Central memory CD8-positive, alpha-beta T cell (primary cell): Measurements from ENCODE around the gene UBL7.

Source experiments
- ATAC-seq: fragments of 150-1000 bp; cut with Tn5 transposase; replicated peaks from 2 replicates; pipeline ENCODE4 v1.10.0; 2022; ENCODE audit warnings: mild to moderate bottlenecking, moderate FRiP score, moderate number of reproducible peaks; ENCODE audit not compliant: poor library complexity, severe bottlenecking; ENCODE audit errors: extremely low read depth
- DNase-seq, 2 donors: peaks; one replicate each; pipeline ENCODE4 v3.0.0; 2021; ENCODE audit warnings: low spot score in 2 of 2
- H3K27ac Mint-ChIP-seq: one replicate; pipeline ENCODE4 v1.8.0; 2022; ENCODE audit warnings: low read depth, mild to moderate bottlenecking, moderate library complexity, mixed read lengths
- H3K27me3 Mint-ChIP-seq: one replicate; pipeline ENCODE4 v1.8.0; 2022; ENCODE audit warnings: mixed read lengths
- H3K36me3 Mint-ChIP-seq: one replicate; pipeline ENCODE4 v1.8.0; 2022; ENCODE audit warnings: mild to moderate bottlenecking, moderate library complexity, mixed read lengths; ENCODE audit not compliant: insufficient read depth
- H3K4me1 Mint-ChIP-seq: one replicate; pipeline ENCODE4 v1.8.0; 2022; ENCODE audit warnings: mixed read lengths
- H3K4me3 Mint-ChIP-seq: one replicate; pipeline ENCODE4 v1.8.0; 2022; ENCODE audit warnings: mild to moderate bottlenecking, moderate library complexity, mixed read lengths
- H3K9me3 Mint-ChIP-seq: one replicate; pipeline ENCODE4 v1.8.0; 2022; ENCODE audit warnings: mixed read lengths

The UBL7 gene

GRCh38 chr15:74443100-74443909, 17.7 kb downstream of the UBL7 start:
- DNase-seq (no peak), ATAC-seq (no peak)
- Mint-ChIP-seq H3K27ac (no peak overlapping the region), H3K27me3 (no peaks in the 10 kb centered on the region), H3K4me1 (peaks cover 6% of the 10 kb centered on the region), H3K4me3 (no peak overlapping the region), H3K36me3 (peaks cover 10% of the 10 kb centered on the region), H3K9me3 (no peaks in the 10 kb centered on the region)

- ATAC-seq (no peak), DNase-seq (no peak)
- Mint-ChIP-seq H3K27ac (peak overlapping the region; percentile 12), H3K4me1 (peaks cover 8% of the 10 kb centered on the region), H3K4me3 (no peak overlapping the region), H3K36me3 (peaks cover 9% of the 10 kb centered on the region), H3K27me3 (no peaks in the 10 kb centered on the region), H3K9me3 (no peaks in the 10 kb centered on the region)
Observed at GRCh38 chr15:74442604-74443003, 18.4 kb downstream of the UBL7 start.

GRCh38 chr15:74442063-74442462, 18.9 kb downstream of the UBL7 start:
- no peak overlapping the region for H3K4me3 Mint-ChIP-seq
- peaks cover 8% of the 10 kb centered on the region for H3K4me1 Mint-ChIP-seq
- H3K36me3 Mint-ChIP-seq = peaks cover 5% of the 10 kb centered on the region
- ATAC-seq = no peak
- no peak for DNase-seq
- peak overlapping the region; percentile 12 for H3K27ac Mint-ChIP-seq
- no peaks in the 10 kb centered on the region for H3K9me3 Mint-ChIP-seq
- H3K27me3 Mint-ChIP-seq = no peaks in the 10 kb centered on the region

- ATAC-seq (no peak), DNase-seq (no peak)
- peaks cover 3% of the 10 kb centered on the region for H3K36me3 Mint-ChIP-seq
- no peak overlapping the region for H3K4me3 Mint-ChIP-seq
- no peaks in the 10 kb centered on the region for H3K27me3 Mint-ChIP-seq
- H3K27ac Mint-ChIP-seq = no peak overlapping the region
- H3K9me3 Mint-ChIP-seq = no peaks in the 10 kb centered on the region
- peaks cover 8% of the 10 kb centered on the region for H3K4me1 Mint-ChIP-seq
Observed at GRCh38 chr15:74441248-74441941, 19.6 kb downstream of the UBL7 start.

- peaks cover 2% of the 10 kb centered on the region for H3K36me3 Mint-ChIP-seq
- no peak overlapping the region for H3K4me3 Mint-ChIP-seq
- ATAC-seq (peak; percentile 52), DNase-seq (peak; percentile 58 to 64)
- H3K9me3 Mint-ChIP-seq = no peaks in the 10 kb centered on the region
- peaks cover 23% of the 10 kb centered on the region for H3K4me1 Mint-ChIP-seq
- no peaks in the 10 kb centered on the region for H3K27me3 Mint-ChIP-seq
- no peak overlapping the region for H3K27ac Mint-ChIP-seq
Observed at GRCh38 chr15:74438721-74439316, 22.1 kb downstream of the UBL7 start.

GRCh38 chr15:74438206-74438605, 22.8 kb downstream of the UBL7 start:
- no peak for DNase-seq
- no peaks in the 10 kb centered on the region for H3K27me3 Mint-ChIP-seq
- H3K4me3 Mint-ChIP-seq = no peak overlapping the region
- ATAC-seq = no peak
- H3K36me3 Mint-ChIP-seq = peaks cover 2% of the 10 kb centered on the region
- H3K4me1 Mint-ChIP-seq = peaks cover 23% of the 10 kb centered on the region
- H3K9me3 Mint-ChIP-seq = no peaks in the 10 kb centered on the region
- no peak overlapping the region for H3K27ac Mint-ChIP-seq

GRCh38 chr15:74434263-74435136, 26.5 kb downstream of the UBL7 start:
- Mint-ChIP-seq H3K4me3 (peak overlapping the region; percentile 83), H3K36me3 (peaks cover 4% of the 10 kb centered on the region), H3K4me1 (peaks cover 54% of the 10 kb centered on the region), H3K27ac (peak overlapping the region; percentile 69), H3K9me3 (no peaks in the 10 kb centered on the region), H3K27me3 (no peaks in the 10 kb centered on the region)
- no peak for ATAC-seq
- DNase-seq = no peak

GRCh38 chr15:74433592-74434262, 27.2 kb downstream of the UBL7 start, which contains the start of gene SEMA7A:
SEMA7A (minus strand) TSS chr15:74433958; CDS start chr15:74433918, 40 bp downstream.
- Mint-ChIP-seq H3K36me3 (peaks cover 4% of the 10 kb centered on the region), H3K4me3 (peak within 1 kb of the TSS; percentile 83), H3K27ac (peak within 1 kb of the TSS; percentile 69), H3K27me3 (no peaks in the 10 kb centered on the region), H3K9me3 (no peaks in the 10 kb centered on the region), H3K4me1 (peaks cover 59% of the 10 kb centered on the region)
- ATAC-seq (peak; percentile 83), DNase-seq (peak; percentile 47 to 63)

- no peaks in the 10 kb centered on the region for H3K9me3 Mint-ChIP-seq
- peaks cover 60% of the 10 kb centered on the region for H3K4me1 Mint-ChIP-seq
- H3K4me3 Mint-ChIP-seq = peak overlapping the region; percentile 83
- ATAC-seq = no peak
- no peak overlapping the region for H3K27ac Mint-ChIP-seq
- no peaks in the 10 kb centered on the region for H3K27me3 Mint-ChIP-seq
- peaks cover 4% of the 10 kb centered on the region for H3K36me3 Mint-ChIP-seq
- peak in 1 of 2 donors; percentile 23 for DNase-seq
Observed at GRCh38 chr15:74432968-74433591, 27.9 kb downstream of the UBL7 start.

GRCh38 chr15:74432271-74432967, 28.5 kb downstream of the UBL7 start:
- H3K4me3 Mint-ChIP-seq = peak overlapping the region; percentile 83
- no peak overlapping the region for H3K27ac Mint-ChIP-seq
- ATAC-seq (no peak), DNase-seq (no peak)
- no peaks in the 10 kb centered on the region for H3K9me3 Mint-ChIP-seq
- no peaks in the 10 kb centered on the region for H3K27me3 Mint-ChIP-seq
- peaks cover 66% of the 10 kb centered on the region for H3K4me1 Mint-ChIP-seq
- H3K36me3 Mint-ChIP-seq = peaks cover 4% of the 10 kb centered on the region

GRCh38 chr15:74431645-74432044, 29.3 kb downstream of the UBL7 start:
- Mint-ChIP-seq H3K27ac (peak overlapping the region; percentile 20), H3K4me1 (peaks cover 73% of the 10 kb centered on the region), H3K4me3 (peak overlapping the region; percentile 83), H3K9me3 (no peaks in the 10 kb centered on the region), H3K27me3 (no peaks in the 10 kb centered on the region), H3K36me3 (peaks cover 4% of the 10 kb centered on the region)
- ATAC-seq (no peak), DNase-seq (no peak)
